IPS-NIHi7 (cell line): ENCODE results near the gene C11orf97.
"Not testable (repeated sequence)": the region's sequence is repeated elsewhere in the genome, so short reads cannot be mapped to it uniquely, and the experiment has no call there.

Experiments used
- DNase-seq: peaks from one replicate; pipeline ENCODE4 v3.0.0; 2012; ENCODE audit warnings: mixed read lengths; ENCODE audit errors: extremely low spot score

Gene C11orf97

GRCh38 chr11:94557992-94558391, 45.7 kb downstream of the C11orf97 start:
- DNase-seq = no peak

- DNase-seq = no peak
These were observed 46.2 kb downstream of the C11orf97 start for GRCh38 chr11:94558468-94558867.

- no peak for DNase-seq
These were observed 46.7 kb downstream of the C11orf97 start for GRCh38 chr11:94558932-94559331.

GRCh38 chr11:94559361-94559760, 47.1 kb downstream of the C11orf97 start:
- no peak for DNase-seq

GRCh38 chr11:94560834-94561233, 48.6 kb downstream of the C11orf97 start:
- DNase-seq = no peak

GRCh38 chr11:94563176-94563847, 51.1 kb downstream of the C11orf97 start:
- DNase-seq = no peak

GRCh38 chr11:94563848-94564467, 51.7 kb downstream of the C11orf97 start:
- DNase-seq = no peak

GRCh38 chr11:94567181-94567670, 55.0 kb downstream of the C11orf97 start, which contains the start of gene PIWIL4:
Gene PIWIL4, plus strand, starts transcription at chr11:94567368. Its CDS starts 151 bp downstream, at chr11:94567519.
- DNase-seq = no peak

- DNase-seq = no peak
These were observed 55.9 kb downstream of the C11orf97 start for GRCh38 chr11:94568200-94568599.

- no peak for DNase-seq
These were observed 56.5 kb downstream of the C11orf97 start for GRCh38 chr11:94568717-94569116.

GRCh38 chr11:94572975-94573374, 60.7 kb downstream of the C11orf97 start:
- DNase-seq = not testable (repeated sequence)

- DNase-seq = no peak
These were observed 62.1 kb downstream of the C11orf97 start for GRCh38 chr11:94574193-94574961.

- DNase-seq = no peak
These were observed 64.0 kb downstream of the C11orf97 start for GRCh38 chr11:94576306-94576705.

- no peak for DNase-seq
These were observed 65.6 kb downstream of the C11orf97 start for GRCh38 chr11:94577841-94578240.
